Parathyroid adenoma (tissue), 2 donors: ENCODE results near the gene BRD8.

ENCODE experiments used
- H2AFZ ChIP-seq: fragments of 300-600 bp; sonication (generic); one replicate; pipeline ENCODE4 v1.7.0; 2017; ENCODE audit warnings: antibody characterized with exemption, mild to moderate bottlenecking
- H3K27ac ChIP-seq: fragments of 300-600 bp; sonication (generic); one replicate; pipeline ENCODE4 v1.7.0; 2017
- H3K27me3 ChIP-seq: fragments of 300-600 bp; sonication (generic); one replicate; pipeline ENCODE4 v1.7.0; 2017; ENCODE audit warnings: low read length; ENCODE audit not compliant: control insufficient read depth, insufficient read depth
- H3K36me3 ChIP-seq: fragments of 300-600 bp; sonication (generic); one replicate; pipeline ENCODE4 v1.7.0; 2017; ENCODE audit warnings: low read length; ENCODE audit not compliant: control insufficient read depth, insufficient read depth
- H3K4me1 ChIP-seq: fragments of 300-600 bp; sonication (generic); one replicate; pipeline ENCODE4 v1.7.0; 2017; ENCODE audit warnings: control low read depth
- H3K4me2 ChIP-seq: fragments of 300-600 bp; sonication (generic); one replicate; pipeline ENCODE4 v1.7.0; 2017; ENCODE audit warnings: low read length
- H3K4me3 ChIP-seq: fragments of 300-600 bp; sonication (generic); one replicate; pipeline ENCODE4 v1.7.0; 2017; ENCODE audit warnings: low read depth, low read length
- H3K79me2 ChIP-seq: fragments of 300-600 bp; sonication (generic); one replicate; pipeline ENCODE4 v1.7.0; 2017; ENCODE audit warnings: control low read depth
- H3K9ac ChIP-seq: fragments of 300-600 bp; sonication (generic); one replicate; pipeline ENCODE4 v1.7.0; 2017; ENCODE audit warnings: mild to moderate bottlenecking
- H3K9me3 ChIP-seq: fragments of 300-600 bp; sonication (generic); one replicate; pipeline ENCODE4 v1.7.0; 2017; ENCODE audit warnings: low read length; ENCODE audit not compliant: control insufficient read depth
- CTCF ChIP-seq: fragments of 300-600 bp; sonication (generic); IDR thresholded peaks from one replicate; pipeline ENCODE4 v1.7.0; 2017; ENCODE audit warnings: antibody characterized with exemption, mild to moderate bottlenecking
- donor health status: primary hyperparathyroidism.

The BRD8 gene

GRCh38 chr5:138188626-138189025 lies 10.2 kb upstream of the BRD8 start:
- H3K4me3 ChIP-seq, result no peak overlapping the region
- no peaks in the 10 kb centered on the region for H3K79me2 ChIP-seq
- H3K27ac ChIP-seq, result no peak overlapping the region
- H3K4me1 ChIP-seq, result no peaks in the 10 kb centered on the region
- H3K27me3 ChIP-seq, result no peaks in the 10 kb centered on the region
- H3K36me3 ChIP-seq, result no peaks in the 10 kb centered on the region
- no peak overlapping the region for H3K9ac ChIP-seq
- H3K4me2 ChIP-seq, result no peak overlapping the region
- no peak overlapping the region for H2AFZ ChIP-seq
- TF ChIP-seq CTCF, result no peak
- H3K9me3 ChIP-seq, result no peaks in the 10 kb centered on the region

GRCh38 chr5:138186002-138186447 lies 7.6 kb upstream of the BRD8 start:
- Histone ChIP-seq H2AFZ (no peak overlapping the region), H3K9ac (no peak overlapping the region), H3K9me3 (no peaks in the 10 kb centered on the region), H3K4me1 (no peaks in the 10 kb centered on the region), H3K27ac (no peak overlapping the region), H3K36me3 (no peaks in the 10 kb centered on the region), H3K4me2 (no peak overlapping the region), H3K79me2 (no peaks in the 10 kb centered on the region), H3K4me3 (no peak overlapping the region), H3K27me3 (no peaks in the 10 kb centered on the region)
- TF ChIP-seq CTCF, result no peak

GRCh38 chr5:138182808-138183207 lies 4.4 kb upstream of the BRD8 start:
- Histone ChIP-seq H3K9me3 (no peaks in the 10 kb centered on the region), H3K4me2 (no peak overlapping the region), H3K36me3 (no peaks in the 10 kb centered on the region), H3K27ac (no peak overlapping the region), H3K27me3 (no peaks in the 10 kb centered on the region), H3K79me2 (no peaks in the 10 kb centered on the region), H3K4me3 (no peak overlapping the region), H2AFZ (no peak overlapping the region), H3K4me1 (no peaks in the 10 kb centered on the region), H3K9ac (no peak overlapping the region)
- no peak for TF ChIP-seq CTCF

GRCh38 chr5:138180841-138181240 lies 2.4 kb upstream of the BRD8 start:
- TF ChIP-seq CTCF, result no peak
- Histone ChIP-seq H3K27ac (no peak overlapping the region), H3K4me1 (no peaks in the 10 kb centered on the region), H3K4me3 (no peak overlapping the region), H2AFZ (no peak overlapping the region), H3K27me3 (no peaks in the 10 kb centered on the region), H3K36me3 (no peaks in the 10 kb centered on the region), H3K9ac (no peak overlapping the region), H3K79me2 (peaks cover 11% of the 10 kb centered on the region), H3K9me3 (no peaks in the 10 kb centered on the region), H3K4me2 (no peak overlapping the region)

GRCh38 chr5:138180183-138180782 lies 1.9 kb upstream of the BRD8 start:
- Histone ChIP-seq H3K4me1 (no peaks in the 10 kb centered on the region), H3K4me3 (no peak overlapping the region), H2AFZ (no peak overlapping the region), H3K36me3 (no peaks in the 10 kb centered on the region), H3K9me3 (no peaks in the 10 kb centered on the region), H3K27ac (no peak overlapping the region), H3K27me3 (no peaks in the 10 kb centered on the region), H3K9ac (no peak overlapping the region), H3K79me2 (peaks cover 11% of the 10 kb centered on the region), H3K4me2 (no peak overlapping the region)
- TF ChIP-seq CTCF, result no peak
